GM19328 (cell line): ENCODE measurements around the gene ENTPD6.

Experiments used
- ATAC-seq: cut with Tn5 transposase; IDR thresholded peaks from one replicate; pipeline ENCODE4 v1.9.1; 2021; ENCODE audit warnings: mild to moderate bottlenecking, moderate library complexity; ENCODE audit not compliant: unreplicated experiment

Gene ENTPD6

GRCh38 chr20:25187635-25188034, 7.9 kb upstream of the ENTPD6 start:
- no peak for ATAC-seq

- no peak for ATAC-seq
Observed at GRCh38 chr20:25188218-25188617, 7.3 kb upstream of the ENTPD6 start.

GRCh38 chr20:25191051-25191450, 4.5 kb upstream of the ENTPD6 start:
- no peak for ATAC-seq

- no peak for ATAC-seq
Observed at GRCh38 chr20:25191689-25192088, 3.8 kb upstream of the ENTPD6 start.

GRCh38 chr20:25193843-25194242, 1.7 kb upstream of the ENTPD6 start:
- no peak for ATAC-seq

- no peak for ATAC-seq
Observed at GRCh38 chr20:25194333-25194972, 1.1 kb upstream of the ENTPD6 start.

- peak; percentile 12 for ATAC-seq
Observed at GRCh38 chr20:25195962-25196785, 662 bp downstream of the ENTPD6 start.

- no peak for ATAC-seq
Observed at GRCh38 chr20:25196786-25197120, 1.2 kb downstream of the ENTPD6 start.

- ATAC-seq, result no peak
Observed at GRCh38 chr20:25197183-25197869, 1.8 kb downstream of the ENTPD6 start.

GRCh38 chr20:25197870-25198190, 2.3 kb downstream of the ENTPD6 start:
- no peak for ATAC-seq

- ATAC-seq, result no peak
Observed at GRCh38 chr20:25198663-25199383, 3.3 kb downstream of the ENTPD6 start.

- no peak for ATAC-seq
Observed at GRCh38 chr20:25199473-25200260, 4.2 kb downstream of the ENTPD6 start.

GRCh38 chr20:25203089-25203488, 7.6 kb downstream of the ENTPD6 start:
- ATAC-seq, result no peak

GRCh38 chr20:25203871-25204320, 8.4 kb downstream of the ENTPD6 start:
- ATAC-seq, result no peak

GRCh38 chr20:25204550-25205276, 9.2 kb downstream of the ENTPD6 start:
- ATAC-seq, result no peak

- no peak for ATAC-seq
Observed at GRCh38 chr20:25205277-25206062, 10.0 kb downstream of the ENTPD6 start.

- ATAC-seq, result no peak
Observed at GRCh38 chr20:25206063-25206403, 10.5 kb downstream of the ENTPD6 start.

- no peak for ATAC-seq
Observed at GRCh38 chr20:25206548-25206947, 11.0 kb downstream of the ENTPD6 start.
